C4-2B (cell line): ENCODE results near the gene COASY.
"Not testable (repeated sequence)": the region's sequence is repeated elsewhere in the genome, so short reads cannot be mapped to it uniquely, and the experiment has no call there.

ENCODE experiments used
- H3K27ac ChIP-seq: fragments of 450-650 bp; 2 replicates; pipeline ENCODE4 v1.5.1; 2017
- CTCF ChIP-seq: fragments of 450-650 bp; conservative IDR thresholded peaks from 2 replicates; pipeline ENCODE4 v1.5.1; 2017; ENCODE audit warnings: mild to moderate bottlenecking
- ZFX ChIP-seq: fragments of 450-650 bp; IDR thresholded peaks from 2 replicates; pipeline ENCODE4 v1.6.1; 2017

COASY gene

GRCh38 chr17:42538482-42538881 is 23.5 kb upstream of the COASY start:
- TF ChIP-seq ZFX (no peak), CTCF (no peak)
- no peak overlapping the region for H3K27ac ChIP-seq

GRCh38 chr17:42540558-42540957 is 21.4 kb upstream of the COASY start:
- peak overlapping the region; percentile 78 for H3K27ac ChIP-seq

GRCh38 chr17:42541041-42541833 is 20.7 kb upstream of the COASY start:
- TF ChIP-seq ZFX (no peak), CTCF (no peak)
- peak overlapping the region; percentile 78 for H3K27ac ChIP-seq

- TF ChIP-seq CTCF (no peak), ZFX (no peak)
These were observed 18.5 kb upstream of the COASY start for GRCh38 chr17:42543190-42544079.

GRCh38 chr17:42544874-42545283 is 17.1 kb upstream of the COASY start:
- TF ChIP-seq CTCF (no peak), ZFX (no peak)
- no peak overlapping the region for H3K27ac ChIP-seq

More at GRCh38 chr17:42543190-42544079, 18.5 kb upstream of the COASY start:
- peak overlapping the region; percentile 78; the same call in 1 of the 2 replicates for H3K27ac ChIP-seq

GRCh38 chr17:42545755-42546505 is 16.0 kb upstream of the COASY start:
- H3K27ac ChIP-seq: not testable (repeated sequence)

- no peak overlapping the region for H3K27ac ChIP-seq
- TF ChIP-seq ZFX (no peak), CTCF (no peak)
These were observed 14.9 kb upstream of the COASY start for GRCh38 chr17:42547001-42547461.

- H3K27ac ChIP-seq: no peak overlapping the region
These were observed 14.3 kb upstream of the COASY start for GRCh38 chr17:42547698-42548069.

More at GRCh38 chr17:42547698-42548069, 14.3 kb upstream of the COASY start:
- TF ChIP-seq ZFX (no peak), CTCF (no peak)
